ENCODE data around the gene TFB1M.
"Not testable (repeated sequence)": the region's sequence is repeated elsewhere in the genome, so short reads cannot be mapped to it uniquely, and the experiment has no call there.

Gene TFB1M

GRCh38 chr6:155237613-155238012, 76.7 kb downstream of the TFB1M start:
- DNase-seq (ENCODE audit: low spot score): no peak

- no peak for DNase-seq (ENCODE audit: low spot score)
Measured at GRCh38 chr6:155235087-155235486, 79.2 kb downstream of the TFB1M start.

GRCh38 chr6:155234687-155235086, 79.6 kb downstream of the TFB1M start:
- DNase-seq (ENCODE audit: low spot score): no peak

GRCh38 chr6:155234167-155234566, 80.1 kb downstream of the TFB1M start:
- no peak for DNase-seq (ENCODE audit: low spot score)

- no peak for DNase-seq (ENCODE audit: low spot score)
Measured at GRCh38 chr6:155232848-155233247, 81.4 kb downstream of the TFB1M start.

- not testable (repeated sequence) for DNase-seq (ENCODE audit: low spot score)
Measured at GRCh38 chr6:155230975-155231374, 83.3 kb downstream of the TFB1M start.

GRCh38 chr6:155228546-155229166, 85.6 kb downstream of the TFB1M start:
- DNase-seq (ENCODE audit: low spot score): no peak

- no peak for DNase-seq (ENCODE audit: low spot score)
Measured at GRCh38 chr6:155227046-155227445, 87.2 kb downstream of the TFB1M start.

GRCh38 chr6:155224618-155225017, 89.7 kb downstream of the TFB1M start:
- no peak for DNase-seq (ENCODE audit: low spot score)

GRCh38 chr6:155223646-155224451, 90.4 kb downstream of the TFB1M start:
- no peak for DNase-seq (ENCODE audit: low spot score)

- DNase-seq (ENCODE audit: low spot score): no peak
Measured at GRCh38 chr6:155222506-155222905, 91.8 kb downstream of the TFB1M start.

GRCh38 chr6:155221086-155221485, 93.2 kb downstream of the TFB1M start:
- DNase-seq (ENCODE audit: low spot score): no peak

- peak; percentile 57 for DNase-seq (ENCODE audit: low spot score)
Measured at GRCh38 chr6:155219858-155220301, 94.4 kb downstream of the TFB1M start.

- no peak for DNase-seq (ENCODE audit: low spot score)
Measured at GRCh38 chr6:155219299-155219698, 95.0 kb downstream of the TFB1M start.

GRCh38 chr6:155218711-155219110, 95.6 kb downstream of the TFB1M start:
- not testable (repeated sequence) for DNase-seq (ENCODE audit: low spot score)

GRCh38 chr6:155216312-155217046, 97.8 kb downstream of the TFB1M start:
- DNase-seq (ENCODE audit: low spot score): no peak

- no peak for DNase-seq (ENCODE audit: low spot score)
Measured at GRCh38 chr6:155215906-155216305, 98.4 kb downstream of the TFB1M start.

- DNase-seq (ENCODE audit: low spot score): no peak
Measured at GRCh38 chr6:155213611-155214372, 100.5 kb downstream of the TFB1M start.

- DNase-seq (ENCODE audit: low spot score): no peak
Measured at GRCh38 chr6:155212616-155213380, 101.5 kb downstream of the TFB1M start.

- no peak for DNase-seq (ENCODE audit: low spot score)
Measured at GRCh38 chr6:155212106-155212505, 102.2 kb downstream of the TFB1M start.

- no peak for DNase-seq (ENCODE audit: low spot score)
Measured at GRCh38 chr6:155207223-155207622, 107.1 kb downstream of the TFB1M start.
